SKM-1 treated with dmso at 0.1 percent for 144 hours (cell line): Measurements from ENCODE around the gene CSNK2A3.
"Not testable (repeated sequence)": the region's sequence is repeated elsewhere in the genome, so short reads cannot be mapped to it uniquely, and the experiment has no call there.

ENCODE experiments used
- DNase-seq: peaks from one replicate; lab custom pipeline; 2025; ENCODE audit not compliant: unreplicated experiment; lab: John Stamatoyannopoulos, UW

CSNK2A3 gene

GRCh38 chr11:11380340-11380739 lies 27.3 kb upstream of the CSNK2A3 start:
- DNase-seq: no peak

GRCh38 chr11:11379661-11380060 lies 26.6 kb upstream of the CSNK2A3 start:
- no peak for DNase-seq

GRCh38 chr11:11378184-11378940 lies 25.3 kb upstream of the CSNK2A3 start:
- no peak for DNase-seq

- no peak for DNase-seq
These were observed 21.5 kb upstream of the CSNK2A3 start for GRCh38 chr11:11374358-11375148.

- DNase-seq: no peak
These were observed 20.9 kb upstream of the CSNK2A3 start for GRCh38 chr11:11373934-11374333.

- no peak for DNase-seq
These were observed 19.4 kb upstream of the CSNK2A3 start for GRCh38 chr11:11372461-11372860.

- no peak for DNase-seq
These were observed 17.9 kb upstream of the CSNK2A3 start for GRCh38 chr11:11370962-11371303.

GRCh38 chr11:11370255-11370961 lies 17.4 kb upstream of the CSNK2A3 start:
- DNase-seq: no peak

- DNase-seq: no peak
These were observed 13.7 kb upstream of the CSNK2A3 start for GRCh38 chr11:11366793-11367192.

- DNase-seq: no peak
These were observed 10.6 kb upstream of the CSNK2A3 start for GRCh38 chr11:11363674-11364073.

GRCh38 chr11:11359611-11360010 lies 6.6 kb upstream of the CSNK2A3 start:
- no peak for DNase-seq

GRCh38 chr11:11356842-11357241 lies 3.8 kb upstream of the CSNK2A3 start:
- no peak for DNase-seq

- DNase-seq: not testable (repeated sequence)
These were observed 1.2 kb downstream of the CSNK2A3 start for GRCh38 chr11:11351851-11352250.

- no peak for DNase-seq
These were observed 1.9 kb downstream of the CSNK2A3 start for GRCh38 chr11:11351042-11351586.

- DNase-seq: no peak
These were observed 3.1 kb downstream of the CSNK2A3 start for GRCh38 chr11:11349870-11350337.

GRCh38 chr11:11349106-11349825 lies 3.8 kb downstream of the CSNK2A3 start:
- no peak for DNase-seq

GRCh38 chr11:11348303-11348702 lies 4.7 kb downstream of the CSNK2A3 start:
- DNase-seq: no peak

- DNase-seq: no peak
These were observed 5.5 kb downstream of the CSNK2A3 start for GRCh38 chr11:11347592-11347991.

- DNase-seq: no peak
These were observed 6.7 kb downstream of the CSNK2A3 start for GRCh38 chr11:11346303-11346702.

GRCh38 chr11:11345099-11345498 lies 8.0 kb downstream of the CSNK2A3 start:
- DNase-seq: no peak

GRCh38 chr11:11344045-11344444 lies 9.0 kb downstream of the CSNK2A3 start:
- DNase-seq: no peak
